Stimulated activated CD8-positive, alpha-beta memory T cell treated with anti-CD3 and anti-CD28 coated beads, Interleukin-12 subunit alpha, Interleukin-12 subunit beta, amount 100 ng/mL, for 24 hours (primary cell): ENCODE results near the gene TTC21A.

ENCODE experiments used
- DNase-seq: peaks from one replicate; pipeline ENCODE4 v3.0.0-alpha.2; 2020; ENCODE audit errors: extremely low read depth

Gene TTC21A

GRCh38 chr3:39136533-39137434, 29.3 kb downstream of the TTC21A start:
- DNase-seq: no peak

GRCh38 chr3:39137435-39137936, 30.0 kb downstream of the TTC21A start:
- DNase-seq: no peak

- no peak for DNase-seq
Observed at GRCh38 chr3:39137991-39138803, 30.7 kb downstream of the TTC21A start.

DNA sequence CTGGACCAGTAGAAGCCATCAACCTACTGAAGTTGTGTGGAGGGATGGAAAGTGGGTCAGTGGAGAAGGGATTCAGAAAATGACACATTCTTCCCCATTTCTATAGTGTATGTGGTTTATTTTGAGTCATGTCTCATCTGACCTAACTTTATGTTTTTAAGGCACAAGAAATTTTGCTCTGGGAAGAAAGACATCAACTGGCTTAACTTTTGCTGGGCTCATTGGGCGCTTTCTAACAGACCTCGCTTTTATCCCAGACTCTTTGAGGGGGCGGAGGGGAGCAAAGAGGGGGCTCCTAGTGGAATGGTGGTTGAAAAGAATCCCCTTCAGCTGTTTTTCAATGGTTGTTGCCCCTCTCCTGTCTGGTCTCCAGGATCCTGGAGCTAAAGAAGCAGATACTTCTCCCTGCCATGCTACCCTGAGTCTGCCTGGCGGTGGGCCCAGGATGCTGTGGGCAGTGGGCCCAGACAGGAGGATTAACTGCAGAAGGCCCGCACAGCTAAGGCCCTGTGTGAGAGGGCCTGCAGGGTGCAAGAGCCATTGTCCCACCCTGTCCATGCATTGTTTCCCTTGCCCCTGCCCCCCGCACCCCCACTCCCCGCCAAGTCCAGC, 31.4 kb downstream of the TTC21A start:
- DNase-seq: no peak

DNA sequence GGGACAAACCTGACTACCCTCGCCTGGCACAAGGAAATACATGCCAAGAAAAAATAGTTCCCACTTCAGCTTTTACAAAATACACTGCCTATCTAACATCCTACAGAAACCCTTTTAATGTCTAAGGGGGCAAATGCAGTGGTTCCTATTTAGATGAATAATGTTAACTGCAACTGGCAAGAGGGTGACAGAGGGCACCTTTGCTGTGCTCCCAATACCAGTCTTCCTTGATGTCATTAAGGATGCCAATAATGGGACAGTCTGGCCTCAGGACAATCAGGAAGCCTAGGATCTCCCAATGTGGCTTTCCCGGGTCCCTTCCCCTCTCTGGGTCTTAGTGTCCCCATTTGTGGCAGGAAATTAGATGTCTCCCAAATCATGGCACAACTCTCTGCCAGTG, 32.0 kb downstream of the TTC21A start:
- DNase-seq: no peak

GRCh38 chr3:39140341-39140971, 33.0 kb downstream of the TTC21A start:
- no peak for DNase-seq

GRCh38 chr3:39141171-39141995, 33.9 kb downstream of the TTC21A start:
- no peak for DNase-seq

GRCh38 chr3:39142067-39142466, 34.6 kb downstream of the TTC21A start:
- DNase-seq: no peak

DNA sequence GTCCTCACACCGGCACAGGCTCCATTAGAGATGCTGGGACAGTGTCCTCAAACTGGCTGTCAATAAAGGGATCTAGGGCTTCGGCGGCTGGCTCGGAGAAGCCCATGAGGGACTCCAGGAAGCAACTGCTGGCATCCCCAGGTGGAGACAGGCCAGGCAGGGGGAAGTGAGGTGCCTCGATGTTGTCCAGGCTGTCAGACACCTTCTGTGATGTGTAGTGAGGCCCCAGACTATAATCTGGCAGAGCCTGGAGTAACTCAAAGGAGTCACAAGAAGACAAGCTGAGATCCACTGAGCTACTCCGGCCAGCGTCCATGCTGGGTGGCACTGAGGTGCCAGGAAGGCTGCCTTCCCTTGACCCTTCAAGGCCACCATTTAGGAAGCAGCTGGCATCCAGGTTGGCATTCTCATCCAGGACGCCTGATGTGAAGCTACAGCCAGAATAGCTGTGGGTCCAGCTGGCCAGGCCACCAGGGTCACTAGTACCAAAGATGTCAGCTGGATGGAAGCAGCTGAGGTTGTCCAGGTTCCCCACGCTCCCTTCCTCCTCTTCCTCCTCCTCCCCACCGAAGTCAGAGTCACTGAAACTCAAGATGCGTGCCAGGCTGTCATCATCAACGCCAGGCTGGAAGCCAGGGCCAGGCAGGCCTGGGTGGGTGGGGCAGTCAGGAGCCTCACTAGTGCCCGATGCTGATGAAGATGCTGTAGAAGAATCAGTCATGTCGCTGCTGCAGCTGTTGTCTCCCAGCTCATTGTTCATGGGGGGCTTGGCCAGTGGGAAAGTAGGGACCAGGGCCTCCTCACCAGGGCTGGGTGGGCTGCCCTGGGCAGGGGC, 35.8 kb downstream of the TTC21A start:
- DNase-seq: no peak

- DNase-seq: no peak
Observed at GRCh38 chr3:39144095-39144747, 36.7 kb downstream of the TTC21A start.

- no peak for DNase-seq
Observed at GRCh38 chr3:39144748-39145380, 37.4 kb downstream of the TTC21A start.

- no peak for DNase-seq
Observed at GRCh38 chr3:39146083-39146501, 38.6 kb downstream of the TTC21A start.

GRCh38 chr3:39146611-39147591, 39.4 kb downstream of the TTC21A start:
- peak; percentile 47 for DNase-seq

GRCh38 chr3:39147711-39148434, 40.4 kb downstream of the TTC21A start:
- DNase-seq: no peak

GRCh38 chr3:39148435-39149058, 41.1 kb downstream of the TTC21A start:
- no peak for DNase-seq

GRCh38 chr3:39149059-39149455, 41.6 kb downstream of the TTC21A start:
- no peak for DNase-seq
